IPS-18a (cell line): Measurements from ENCODE around the gene SMAD6.

Source experiments
- H3K27ac ChIP-seq: one replicate; pipeline ENCODE4 v1.5.1; 2013; ENCODE audit warnings: low read length
- H3K27me3 ChIP-seq: one replicate; pipeline ENCODE4 v1.6.1; 2013; ENCODE audit warnings: mild to moderate bottlenecking, low read length; ENCODE audit not compliant: control insufficient read depth, insufficient read depth
- H3K36me3 ChIP-seq: one replicate; pipeline ENCODE4 v1.6.1; 2013; ENCODE audit warnings: low read depth, low read length; ENCODE audit not compliant: control insufficient read depth
- H3K4me1 ChIP-seq: one replicate; pipeline ENCODE4 v1.6.1; 2013; ENCODE audit warnings: low read depth, low read length; ENCODE audit not compliant: control insufficient read depth
- H3K4me3 ChIP-seq: one replicate; pipeline ENCODE4 v1.5.1; 2013; ENCODE audit warnings: low read length
- H3K9ac ChIP-seq: one replicate; pipeline ENCODE4 v1.6.1; 2013; ENCODE audit warnings: mild to moderate bottlenecking, low read length, moderate library complexity
- H3K9me3 ChIP-seq: one replicate; pipeline ENCODE4 v1.6.1; 2013; ENCODE audit warnings: low read depth, low read length; ENCODE audit not compliant: control insufficient read depth

The SMAD6 gene

GRCh38 chr15:66692808-66693596 is 9.0 kb upstream of the SMAD6 start:
- Histone ChIP-seq H3K27me3 (no peaks in the 10 kb centered on the region), H3K9ac (no peak overlapping the region), H3K36me3 (no peaks in the 10 kb centered on the region), H3K4me3 (no peak overlapping the region), H3K27ac (no peak overlapping the region), H3K4me1 (no peaks in the 10 kb centered on the region), H3K9me3 (no peaks in the 10 kb centered on the region)

- Histone ChIP-seq H3K4me1 (peaks cover 11% of the 10 kb centered on the region), H3K4me3 (no peak overlapping the region), H3K9me3 (no peaks in the 10 kb centered on the region), H3K27ac (no peak overlapping the region), H3K9ac (no peak overlapping the region), H3K36me3 (no peaks in the 10 kb centered on the region), H3K27me3 (peaks cover 15% of the 10 kb centered on the region)
Observed at GRCh38 chr15:66696770-66697169, 5.3 kb upstream of the SMAD6 start.

- Histone ChIP-seq H3K9ac (no peak overlapping the region), H3K4me1 (peaks cover 11% of the 10 kb centered on the region), H3K36me3 (no peaks in the 10 kb centered on the region), H3K27me3 (peaks cover 27% of the 10 kb centered on the region), H3K27ac (no peak overlapping the region), H3K9me3 (no peaks in the 10 kb centered on the region), H3K4me3 (no peak overlapping the region)
Observed at GRCh38 chr15:66698318-66698961, 3.6 kb upstream of the SMAD6 start.

- H3K9ac ChIP-seq, result no peak overlapping the region
- H3K36me3 ChIP-seq, result no peaks in the 10 kb centered on the region
- no peak overlapping the region for H3K4me3 ChIP-seq
- H3K9me3 ChIP-seq, result no peaks in the 10 kb centered on the region
- peaks cover 32% of the 10 kb centered on the region for H3K27me3 ChIP-seq
- peaks cover 11% of the 10 kb centered on the region for H3K4me1 ChIP-seq
- H3K27ac ChIP-seq, result no peak overlapping the region
Observed at GRCh38 chr15:66698971-66699370, 3.1 kb upstream of the SMAD6 start.

GRCh38 chr15:66700412-66700801 is 1.6 kb upstream of the SMAD6 start:
- H3K4me1 ChIP-seq, result peaks cover 15% of the 10 kb centered on the region
- no peaks in the 10 kb centered on the region for H3K36me3 ChIP-seq
- peak overlapping the region; percentile 80 for H3K4me3 ChIP-seq
- H3K27me3 ChIP-seq, result peaks cover 47% of the 10 kb centered on the region
- H3K9ac ChIP-seq, result peak overlapping the region; percentile 31
- no peaks in the 10 kb centered on the region for H3K9me3 ChIP-seq
- H3K27ac ChIP-seq, result no peak overlapping the region

GRCh38 chr15:66700802-66701421 is 1.1 kb upstream of the SMAD6 start:
- H3K4me3 ChIP-seq, result peak overlapping the region; percentile 80
- peaks cover 15% of the 10 kb centered on the region for H3K4me1 ChIP-seq
- no peaks in the 10 kb centered on the region for H3K36me3 ChIP-seq
- no peak overlapping the region for H3K27ac ChIP-seq
- peak overlapping the region; percentile 31 for H3K9ac ChIP-seq
- H3K27me3 ChIP-seq, result peaks cover 52% of the 10 kb centered on the region
- no peaks in the 10 kb centered on the region for H3K9me3 ChIP-seq

- peaks cover 56% of the 10 kb centered on the region for H3K27me3 ChIP-seq
- H3K9me3 ChIP-seq, result no peaks in the 10 kb centered on the region
- H3K36me3 ChIP-seq, result no peaks in the 10 kb centered on the region
- H3K9ac ChIP-seq, result no peak overlapping the region
- H3K27ac ChIP-seq, result no peak overlapping the region
- H3K4me3 ChIP-seq, result peak overlapping the region; percentile 60
- peaks cover 16% of the 10 kb centered on the region for H3K4me1 ChIP-seq
Observed at GRCh38 chr15:66701422-66702034, 508 bp upstream of the SMAD6 start.

- Histone ChIP-seq H3K9ac (peak overlapping the region; percentile 52), H3K4me3 (peak overlapping the region; percentile 60), H3K36me3 (no peaks in the 10 kb centered on the region), H3K4me1 (peaks cover 29% of the 10 kb centered on the region), H3K27me3 (peaks cover 56% of the 10 kb centered on the region), H3K27ac (no peak overlapping the region), H3K9me3 (no peaks in the 10 kb centered on the region)
Observed at GRCh38 chr15:66702787-66703539, 927 bp downstream of the SMAD6 start.

GRCh38 chr15:66703540-66703941 is 1.5 kb downstream of the SMAD6 start:
- Histone ChIP-seq H3K9ac (no peak overlapping the region), H3K27me3 (peaks cover 56% of the 10 kb centered on the region), H3K36me3 (no peaks in the 10 kb centered on the region), H3K4me3 (peak overlapping the region; percentile 60), H3K4me1 (peaks cover 28% of the 10 kb centered on the region), H3K9me3 (no peaks in the 10 kb centered on the region), H3K27ac (no peak overlapping the region)

GRCh38 chr15:66704019-66704802 is 2.2 kb downstream of the SMAD6 start:
- H3K36me3 ChIP-seq, result no peaks in the 10 kb centered on the region
- no peak overlapping the region for H3K27ac ChIP-seq
- H3K27me3 ChIP-seq, result peaks cover 54% of the 10 kb centered on the region
- no peaks in the 10 kb centered on the region for H3K9me3 ChIP-seq
- H3K4me1 ChIP-seq, result peaks cover 24% of the 10 kb centered on the region
- no peak overlapping the region for H3K9ac ChIP-seq
- peak overlapping the region; percentile 54 for H3K4me3 ChIP-seq
